Measurements from ENCODE around the gene USP3.

- TF ChIP-seq POLR2AphosphoS5 (IDR thresholded peaks at IDR 0.05; ENCODE audit: low read depth, low read length) (no peak), TAF1 (IDR thresholded peaks at IDR 0.05; ENCODE audit: borderline replicate concordance, insufficient read depth, low read length) (no peak)
Observed at GRCh38 chr15:63462088-63462487, 42.3 kb upstream of the USP3 start.

All from PFSK-1 (cell line).